HEK293T (cell line): ENCODE data around the gene SMARCC1.

Experiments
- CTCF ChIA-PET: fragments of 350-600 bp; formaldehyde crosslinking; extraction: SDS; loops from one replicate; lab custom pipeline; 2021; ENCODE audit warnings: antibody characterized with exemption, inconsistent platforms; lab: Yijun Ruan, JAX
- POLR2A ChIA-PET: fragments of 350-600 bp; formaldehyde crosslinking; extraction: SDS; loops from one replicate; lab custom pipeline; 2020; ENCODE audit warnings: antibody characterized with exemption, inconsistent platforms; lab: Yijun Ruan, JAX
- DNase-seq: peaks from one replicate; pipeline ENCODE4 v3.0.0; 2012; ENCODE audit warnings: mixed read lengths; ENCODE audit errors: extremely low spot score
- ARNT ChIP-seq: fragments of 450-650 bp; IDR thresholded peaks from 2 replicates; pipeline ENCODE4 v1.6.1; 2017; ENCODE audit warnings: mild to moderate bottlenecking
- BHLHE40 ChIP-seq: fragments of 450-650 bp; IDR thresholded peaks from 2 replicates; pipeline ENCODE4 v1.6.1; 2016; ENCODE audit warnings: mild to moderate bottlenecking, moderate library complexity, borderline replicate concordance
- CTBP1 ChIP-seq: fragments of 450-650 bp; IDR thresholded peaks from 2 replicates; pipeline ENCODE4 v1.6.1; 2016; ENCODE audit warnings: borderline replicate concordance
- ELF4 ChIP-seq: fragments of 450-650 bp; IDR thresholded peaks from 2 replicates; pipeline ENCODE4 v1.6.1; 2017; ENCODE audit warnings: antibody characterized with exemption
- FOXA1 ChIP-seq: fragments of 450-650 bp; IDR thresholded peaks from 2 replicates; pipeline ENCODE4 v1.6.1; 2016; ENCODE audit warnings: mild to moderate bottlenecking
- FOXK2 ChIP-seq: fragments of 450-650 bp; IDR thresholded peaks from 2 replicates; pipeline ENCODE4 v1.6.1; 2016; ENCODE audit warnings: mild to moderate bottlenecking
- FOXM1 ChIP-seq: fragments of 450-650 bp; IDR thresholded peaks from 2 replicates; pipeline ENCODE4 v1.6.1; 2017; ENCODE audit warnings: mild to moderate bottlenecking, borderline replicate concordance
- HDGF ChIP-seq: fragments of 450-650 bp; IDR thresholded peaks from 2 replicates; pipeline ENCODE4 v1.6.1; 2017; ENCODE audit warnings: antibody characterized with exemption, borderline replicate concordance
- L3MBTL2 ChIP-seq: fragments of 450-650 bp; conservative IDR thresholded peaks from 2 replicates; pipeline ENCODE4 v1.6.1; 2016; ENCODE audit warnings: mild to moderate bottlenecking
- LEF1 ChIP-seq: fragments of 450-650 bp; IDR thresholded peaks from 2 replicates; pipeline ENCODE4 v1.6.1; 2017; ENCODE audit warnings: mild to moderate bottlenecking, borderline replicate concordance
- NFRKB ChIP-seq: fragments of 450-650 bp; IDR thresholded peaks from 2 replicates; pipeline ENCODE4 v1.6.1; 2016; ENCODE audit warnings: mild to moderate bottlenecking, moderate library complexity
- PKNOX1 ChIP-seq: fragments of 450-650 bp; IDR thresholded peaks from 2 replicates; pipeline ENCODE4 v1.6.1; 2016
- SP1 ChIP-seq: fragments of 450-650 bp; IDR thresholded peaks from 2 replicates; pipeline ENCODE4 v1.6.1; 2017
- SUZ12 ChIP-seq: fragments of 450-650 bp; IDR thresholded peaks from 2 replicates; pipeline ENCODE4 v1.6.1; 2016; ENCODE audit warnings: mild to moderate bottlenecking
- TARDBP ChIP-seq: fragments of 450-650 bp; IDR thresholded peaks from 2 replicates; pipeline ENCODE4 v1.6.1; 2016
- ZNF384 ChIP-seq: fragments of 450-650 bp; IDR thresholded peaks from 2 replicates; pipeline ENCODE4 v1.6.1; 2016

SMARCC1 gene

GRCh38 chr3:47661121-47661752, 120.5 kb downstream of the SMARCC1 start:
- TF ChIP-seq NFRKB (no peak), PKNOX1 (no peak), LEF1 (no peak), SP1 (no peak), CTBP1 (no peak), HDGF (no peak), FOXA1 (no peak), BHLHE40 (no peak)
- ChIA-PET CTCF (interaction anchor here (0.7 kb wide), 2 partner anchors 36 to 139 kb away, joined by 4 to 5 read pairs; no protein-coding TSS in a partner anchor), POLR2A (no interaction called here)
- no peak for DNase-seq

DNA sequence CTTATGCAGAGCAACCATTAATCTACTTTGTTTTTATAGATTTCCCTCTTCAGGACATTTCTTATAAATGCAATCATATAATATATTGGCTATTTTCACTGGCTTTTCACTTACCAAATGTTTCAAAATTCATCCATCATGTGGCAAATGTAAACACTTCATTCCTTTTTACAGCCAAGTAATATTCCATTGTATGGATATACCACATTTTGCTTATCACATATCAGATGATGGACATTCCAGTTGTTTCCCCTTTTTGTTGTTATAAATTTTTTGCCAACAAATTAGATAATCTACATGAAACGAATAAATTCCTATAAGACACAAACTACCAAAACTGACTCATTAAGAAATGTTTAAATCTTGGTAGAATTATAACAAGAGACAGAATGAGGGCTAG, 123.2 kb downstream of the SMARCC1 start:
- ChIA-PET CTCF (no interaction called here), POLR2A (no interaction called here)
- no peak for TF ChIP-seq TARDBP
- TF ChIP-seq SP1, result no peak
- TF ChIP-seq BHLHE40, result no peak
- no peak for TF ChIP-seq ZNF384
- no peak for TF ChIP-seq FOXK2
- TF ChIP-seq ARNT, result no peak
- DNase-seq, result no peak

DNA sequence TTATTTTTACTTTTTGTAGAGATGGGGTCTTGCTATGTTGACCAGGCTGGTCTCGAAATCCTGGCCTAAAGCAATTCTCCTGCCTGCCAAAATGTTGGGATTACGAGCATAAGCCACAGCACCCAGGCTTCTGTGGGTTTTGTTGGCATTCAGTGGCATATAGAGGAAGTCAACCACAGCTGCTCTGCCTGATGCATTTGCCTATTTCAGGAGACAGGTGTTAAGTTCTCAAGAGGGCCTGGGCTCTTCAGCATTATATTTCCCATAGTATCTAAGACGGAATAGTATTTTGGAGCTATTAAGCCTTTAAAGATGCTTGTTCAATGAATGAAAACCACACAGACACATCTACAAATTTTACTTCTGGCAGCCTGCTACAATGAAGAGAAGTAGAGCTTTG, 129.6 kb downstream of the SMARCC1 start:
- DNase-seq, result no peak
- POLR2A ChIA-PET, result no interaction called here
- CTCF ChIA-PET, result no interaction called here
- TF ChIP-seq BHLHE40 (no peak), TARDBP (no peak), ARNT (no peak), HDGF (no peak), SUZ12 (no peak), FOXA1 (no peak), LEF1 (no peak), L3MBTL2 (no peak), PKNOX1 (no peak), CTBP1 (no peak), SP1 (no peak), NFRKB (no peak), ZNF384 (no peak), ELF4 (no peak), FOXK2 (no peak)

DNA sequence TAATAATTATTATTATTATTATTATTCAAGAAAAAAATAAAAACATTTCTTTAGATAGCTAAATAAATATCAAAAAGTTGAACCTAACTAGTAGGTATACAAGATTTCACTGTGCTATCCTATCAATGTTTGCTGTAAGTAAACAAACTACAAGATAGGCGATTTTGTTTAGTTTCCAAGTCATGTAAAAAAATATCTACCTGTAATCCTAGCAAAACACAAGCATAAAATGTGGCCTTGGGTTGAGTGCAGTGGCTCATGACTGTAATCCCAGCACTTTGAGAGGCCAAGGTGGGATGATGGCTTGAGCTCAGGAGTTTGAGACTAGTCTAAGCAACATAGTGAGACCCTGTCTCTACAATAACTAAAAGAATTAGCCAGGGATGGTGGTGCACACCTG, 131.4 kb downstream of the SMARCC1 start:
- POLR2A ChIA-PET, result no interaction called here
- no peak for DNase-seq
- no peak for TF ChIP-seq HDGF
- TF ChIP-seq LEF1, result no peak
- no peak for TF ChIP-seq SUZ12
- no peak for TF ChIP-seq FOXA1
- TF ChIP-seq SP1, result no peak
- TF ChIP-seq NFRKB, result no peak
- no peak for TF ChIP-seq CTBP1
- no peak for TF ChIP-seq ELF4
- TF ChIP-seq ZNF384, result no peak
- TF ChIP-seq BHLHE40, result no peak
- no peak for TF ChIP-seq FOXK2
- TF ChIP-seq PKNOX1, result no peak
- CTCF ChIA-PET, result no interaction called here

DNA sequence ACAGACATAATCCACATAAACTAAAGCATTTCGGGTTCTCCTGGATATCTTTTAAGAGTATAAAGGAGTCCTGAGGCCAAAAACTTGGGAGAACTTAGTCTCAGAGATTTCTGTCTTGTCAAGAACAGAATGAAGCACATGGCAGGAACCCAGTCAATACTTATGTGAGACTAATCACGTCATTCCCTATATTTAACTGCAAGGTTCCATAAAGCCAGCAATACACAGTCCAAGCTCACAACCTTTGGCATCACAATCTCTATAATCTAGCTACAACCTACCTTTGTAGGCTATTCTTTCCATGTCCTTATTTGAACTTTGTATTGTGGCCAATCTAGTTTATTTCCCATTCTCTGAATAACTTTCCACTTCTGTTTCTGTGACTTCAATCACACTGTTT, 134.1 kb downstream of the SMARCC1 start:
- ChIA-PET POLR2A (no interaction called here), CTCF (no interaction called here)
- DNase-seq, result no peak
- TF ChIP-seq HDGF (no peak), LEF1 (no peak), NFRKB (no peak), SP1 (no peak), PKNOX1 (no peak)

DNA sequence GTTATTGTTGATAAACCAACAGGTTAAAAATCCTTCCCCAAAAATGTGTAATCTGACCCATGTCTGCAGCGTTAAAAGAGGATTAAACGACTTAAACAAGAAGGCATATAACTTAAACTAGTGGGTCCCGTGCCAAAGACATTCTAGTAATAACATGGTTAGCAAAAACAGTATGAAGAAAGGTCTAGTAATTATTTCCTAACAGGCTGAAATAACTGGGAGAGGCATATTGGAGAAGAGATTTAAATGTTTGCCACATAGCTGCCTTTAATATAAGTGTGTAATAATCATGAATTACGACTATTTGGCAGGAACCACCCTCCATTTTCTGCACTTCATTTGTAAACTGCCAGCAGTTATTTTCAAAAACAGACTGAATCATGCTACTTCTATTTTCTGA, 135.3 kb downstream of the SMARCC1 start:
- CTCF ChIA-PET, result no interaction called here

GRCh38 chr3:47645551-47645950, 136.1 kb downstream of the SMARCC1 start:
- POLR2A ChIA-PET, result no interaction called here
- TF ChIP-seq FOXA1, result no peak
- no peak for TF ChIP-seq ZNF384
- TF ChIP-seq FOXM1, result no peak
- no peak for TF ChIP-seq ARNT
- no peak for TF ChIP-seq L3MBTL2
- TF ChIP-seq BHLHE40, result no peak
- TF ChIP-seq NFRKB, result no peak
- no peak for TF ChIP-seq LEF1
- no peak for TF ChIP-seq ELF4
- TF ChIP-seq SUZ12, result no peak
- no peak for TF ChIP-seq PKNOX1
- no peak for TF ChIP-seq HDGF
- no peak for TF ChIP-seq SP1
- TF ChIP-seq FOXK2, result no peak
- TF ChIP-seq CTBP1, result no peak
- TF ChIP-seq TARDBP, result no peak
- CTCF ChIA-PET, result no interaction called here
- no peak for DNase-seq

More for the DNA sequence above, 135.3 kb downstream of the SMARCC1 start:
- POLR2A ChIA-PET, result no interaction called here
- no peak for DNase-seq
- TF ChIP-seq SUZ12 (no peak), TARDBP (no peak)
